H9 (cell line): ENCODE data around the gene RXRB. TPM values are rescaled to one million over a fixed set of nuclear protein-coding genes. Genes with fewer than 3 reads are reported as not detected.

ENCODE experiments used
- DNase-seq: peaks from one replicate; pipeline ENCODE4 v3.0.0-alpha.2; 2017
- H2AFZ ChIP-seq: one replicate; pipeline ENCODE4 v1.6.1; 2013; ENCODE audit warnings: mild to moderate bottlenecking, low read length, control low read depth, moderate library complexity
- H2AK5ac ChIP-seq: 2 replicates; pipeline ENCODE4 v1.6.1; 2013; ENCODE audit warnings: low read length, control low read depth, mixed read lengths; ENCODE audit not compliant: insufficient read length
- H2BK120ac ChIP-seq: one replicate; pipeline ENCODE4 v1.6.1; 2013; ENCODE audit warnings: low read depth, mild to moderate bottlenecking, low read length, control low read depth, inconsistent platforms; ENCODE audit not compliant: poor library complexity, severe bottlenecking
- H2BK12ac ChIP-seq: 2 replicates; pipeline ENCODE4 v1.6.1; 2013; ENCODE audit warnings: low read length, control low read depth, mixed read lengths, low read depth; ENCODE audit not compliant: insufficient read length
- H2BK15ac ChIP-seq: 2 replicates; pipeline ENCODE4 v1.6.1; 2013; ENCODE audit warnings: low read depth, low read length, control low read depth
- H2BK20ac ChIP-seq: one replicate; pipeline ENCODE4 v1.6.1; 2013; ENCODE audit warnings: low read depth, mild to moderate bottlenecking, low read length, control low read depth, inconsistent platforms; ENCODE audit not compliant: poor library complexity, severe bottlenecking
- H2BK5ac ChIP-seq: 2 replicates; pipeline ENCODE4 v1.6.1; 2013; ENCODE audit warnings: low read length, control low read depth, mixed read lengths; ENCODE audit not compliant: insufficient read length
- H3K14ac ChIP-seq: 2 replicates; pipeline ENCODE4 v1.6.1; 2013; ENCODE audit warnings: low read length, control low read depth; ENCODE audit not compliant: insufficient read depth
- H3K18ac ChIP-seq: 2 replicates; pipeline ENCODE4 v1.6.1; 2013; ENCODE audit warnings: low read depth, mild to moderate bottlenecking, mixed read lengths, low read length, control low read depth; ENCODE audit not compliant: insufficient read length
- H3K23ac ChIP-seq: 2 replicates; pipeline ENCODE4 v1.6.1; 2013; ENCODE audit warnings: low read length, control low read depth, mixed read lengths, low read depth; ENCODE audit not compliant: insufficient read length
- H3K23me2 ChIP-seq: 2 replicates; pipeline ENCODE4 v1.6.1; 2013; ENCODE audit warnings: low read depth, mild to moderate bottlenecking, mixed read lengths, low read length, control low read depth; ENCODE audit not compliant: insufficient read length, poor library complexity, severe bottlenecking
- H3K27ac ChIP-seq: 2 replicates; pipeline ENCODE4 v1.5.1; 2013; ENCODE audit warnings: low read length, control low read depth, mixed read lengths, low read depth; ENCODE audit not compliant: insufficient read length
- H3K27me3 ChIP-seq: 2 replicates; pipeline ENCODE4 v1.6.1; 2013; ENCODE audit warnings: low read length, control low read depth, inconsistent platforms; ENCODE audit not compliant: insufficient read depth
- H3K4ac ChIP-seq: 2 replicates; pipeline ENCODE4 v1.6.1; 2013; ENCODE audit warnings: low read depth, mild to moderate bottlenecking, control low read depth, inconsistent platforms, low read length, moderate library complexity
- H3K4me1 ChIP-seq: 2 replicates; pipeline ENCODE4 v1.6.1; 2013; ENCODE audit warnings: low read length, control low read depth, inconsistent platforms; ENCODE audit not compliant: insufficient read depth
- H3K4me2 ChIP-seq: 2 replicates; pipeline ENCODE4 v1.6.1; 2013; ENCODE audit warnings: low read length, control low read depth, mixed read lengths; ENCODE audit not compliant: insufficient read length, insufficient read depth
- H3K56ac ChIP-seq: 2 replicates; pipeline ENCODE4 v1.6.1; 2013; ENCODE audit warnings: low read depth, mild to moderate bottlenecking, mixed read lengths, low read length, control low read depth; ENCODE audit not compliant: insufficient read length
- H3K79me1 ChIP-seq: 2 replicates; pipeline ENCODE4 v1.6.1; 2013; ENCODE audit warnings: low read depth, mild to moderate bottlenecking, moderate library complexity, low read length, control low read depth, inconsistent platforms; ENCODE audit not compliant: insufficient read depth, poor library complexity, severe bottlenecking
- H3K79me2 ChIP-seq: 2 replicates; pipeline ENCODE4 v1.6.1; 2013; ENCODE audit warnings: low read length, control low read depth, inconsistent platforms; ENCODE audit not compliant: insufficient read depth
- H3K9ac ChIP-seq: 2 replicates; pipeline ENCODE4 v1.6.1; 2013; ENCODE audit warnings: low read length, control low read depth, mixed read lengths; ENCODE audit not compliant: insufficient read length; ENCODE audit errors: extremely low read depth
- H3K9me3 ChIP-seq: one replicate; pipeline ENCODE4 v1.6.1; 2013; ENCODE audit warnings: low read depth, low read length, inconsistent platforms; ENCODE audit not compliant: control insufficient read depth
- H3T11ph ChIP-seq: one replicate; pipeline ENCODE4 v1.6.1; 2013; ENCODE audit warnings: mild to moderate bottlenecking, low read length, control low read depth, inconsistent platforms
- H4K20me1 ChIP-seq: one replicate; pipeline ENCODE4 v1.6.1; 2013; ENCODE audit not compliant: control insufficient read depth, insufficient read length, insufficient read depth
- H4K5ac ChIP-seq: 2 replicates; pipeline ENCODE4 v1.6.1; 2013; ENCODE audit warnings: low read depth, mild to moderate bottlenecking, mixed read lengths, low read length, control low read depth; ENCODE audit not compliant: insufficient read length
- H4K8ac ChIP-seq: replicated peaks from 2 replicates; pipeline ENCODE4 v1.6.1; 2013; ENCODE audit warnings: low read length, control low read depth, mixed read lengths, low read depth; ENCODE audit not compliant: insufficient read length
- H4K91ac ChIP-seq: 2 replicates; pipeline ENCODE4 v1.6.1; 2013; ENCODE audit warnings: low read depth, mild to moderate bottlenecking, moderate library complexity, mixed read lengths, low read length, control low read depth; ENCODE audit not compliant: insufficient read length
- H3K27ac Mint-ChIP-seq, 3 experiments: 2 replicates in 2 of 3; 3 replicates in 1 of 3; pipeline ENCODE4 v1.8.0; 2020 to 2021; ENCODE audit warnings: mixed read lengths in 3 of 3, mild to moderate bottlenecking in 1 of 3, moderate library complexity in 1 of 3
- H3K27me3 Mint-ChIP-seq: 2 replicates; pipeline ENCODE4 v1.8.0; 2021; ENCODE audit warnings: low read depth, mild to moderate bottlenecking, moderate library complexity, mixed read lengths
- H3K36me3 Mint-ChIP-seq, 3 experiments: 2 replicates in 2 of 3; 3 replicates in 1 of 3; pipeline ENCODE4 v1.8.0; 2020 to 2021; ENCODE audit warnings: low read depth in 3 of 3, mixed read lengths in 3 of 3; ENCODE audit not compliant: insufficient read depth in 1 of 3
- H3K4me1 Mint-ChIP-seq, 2 experiments: 2 replicates each; pipeline ENCODE4 v1.8.0; 2020; ENCODE audit warnings: mixed read lengths in 2 of 2
- H3K4me3 Mint-ChIP-seq, 2 experiments: 2 replicates in 1 of 2; 3 replicates in 1 of 2; pipeline ENCODE4 v1.8.0; 2020 to 2021; ENCODE audit warnings: mild to moderate bottlenecking in 2 of 2, mixed read lengths in 2 of 2, moderate library complexity in 1 of 2
- H3K9me3 Mint-ChIP-seq, 2 experiments: 2 replicates in 1 of 2; 3 replicates in 1 of 2; pipeline ENCODE4 v1.8.0; 2020; ENCODE audit warnings: mild to moderate bottlenecking in 2 of 2, mixed read lengths in 2 of 2, moderate library complexity in 1 of 2
- WGBS: extraction: QIAGEN DNeasy Blood & Tissue Kit; methylation state at CpG from one replicate; pipeline ENCODE4 v1.1.7; 2013; ENCODE audit warnings: missing lambda C conversion rate, low lambda C conversion rate, mixed read lengths; ENCODE audit not compliant: insufficient read length; ENCODE audit errors: extremely low coverage; 5-methylcytosine and 5-hydroxymethylcytosine counted together
- total RNA-seq: library from RNA; stranded (reverse); gene quantifications from 2 replicates; pipeline ENCODE4 v1.2.1, GENCODE V29; 2021
- TF ChIP-seq, protein P1 (sequence below): fragments of 200-600 bp; sonication (generic); conservative IDR thresholded peaks from 3 replicates; pipeline ENCODE4 v1.8.0; 2021; ENCODE audit warnings: antibody characterized with exemption, mild to moderate bottlenecking

The RXRB gene
- total RNA-seq, 1 experiment from 2014 or later = 14.8 TPM

DNA sequence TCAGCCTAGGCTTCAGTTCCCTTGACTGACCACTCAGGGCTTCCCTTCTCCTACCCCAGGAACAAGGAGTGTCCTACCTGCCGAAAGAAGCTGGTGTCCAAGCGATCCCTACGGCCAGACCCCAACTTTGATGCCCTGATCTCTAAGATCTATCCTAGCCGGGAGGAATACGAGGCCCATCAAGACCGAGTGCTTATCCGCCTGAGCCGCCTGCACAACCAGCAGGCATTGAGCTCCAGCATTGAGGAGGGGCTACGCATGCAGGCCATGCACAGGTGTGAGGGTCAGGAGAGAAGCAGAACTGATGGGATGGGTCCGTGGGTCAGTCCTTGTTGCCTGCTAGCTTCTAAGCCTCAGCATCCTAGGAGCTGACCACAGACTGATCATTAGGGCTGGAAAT lies 9.4 kb upstream of the RXRB start:
- Histone ChIP-seq H3K4me1 (peaks cover 6% of the 10 kb centered on the region; the same call in 1 of the 2 replicates), H3T11ph (no peak overlapping the region), H3K27ac (no peak overlapping the region), H4K8ac (no peak overlapping the region), H3K4me2 (no peak overlapping the region), H2AK5ac (no peak overlapping the region), H3K9ac (no peak overlapping the region), H2BK120ac (no peak overlapping the region), H3K23me2 (peaks cover 27% of the 10 kb centered on the region), H4K91ac (no peak overlapping the region), H2BK12ac (no peak overlapping the region), H4K5ac (no peak overlapping the region), H2BK5ac (no peak overlapping the region), H3K79me1 (no peaks in the 10 kb centered on the region), H2AFZ (no peak overlapping the region), H3K27me3 (peaks cover 43% of the 10 kb centered on the region), H3K4ac (no peak overlapping the region), H3K23ac (no peak overlapping the region), H3K79me2 (no peaks in the 10 kb centered on the region), H4K20me1 (peaks cover 3% of the 10 kb centered on the region), H3K14ac (no peak overlapping the region), H3K18ac (no peak overlapping the region), H2BK15ac (no peak overlapping the region), H3K56ac (no peak overlapping the region), H2BK20ac (no peak overlapping the region), H3K9me3 (no peaks in the 10 kb centered on the region)
- TF ChIP-seq, protein P1, sequence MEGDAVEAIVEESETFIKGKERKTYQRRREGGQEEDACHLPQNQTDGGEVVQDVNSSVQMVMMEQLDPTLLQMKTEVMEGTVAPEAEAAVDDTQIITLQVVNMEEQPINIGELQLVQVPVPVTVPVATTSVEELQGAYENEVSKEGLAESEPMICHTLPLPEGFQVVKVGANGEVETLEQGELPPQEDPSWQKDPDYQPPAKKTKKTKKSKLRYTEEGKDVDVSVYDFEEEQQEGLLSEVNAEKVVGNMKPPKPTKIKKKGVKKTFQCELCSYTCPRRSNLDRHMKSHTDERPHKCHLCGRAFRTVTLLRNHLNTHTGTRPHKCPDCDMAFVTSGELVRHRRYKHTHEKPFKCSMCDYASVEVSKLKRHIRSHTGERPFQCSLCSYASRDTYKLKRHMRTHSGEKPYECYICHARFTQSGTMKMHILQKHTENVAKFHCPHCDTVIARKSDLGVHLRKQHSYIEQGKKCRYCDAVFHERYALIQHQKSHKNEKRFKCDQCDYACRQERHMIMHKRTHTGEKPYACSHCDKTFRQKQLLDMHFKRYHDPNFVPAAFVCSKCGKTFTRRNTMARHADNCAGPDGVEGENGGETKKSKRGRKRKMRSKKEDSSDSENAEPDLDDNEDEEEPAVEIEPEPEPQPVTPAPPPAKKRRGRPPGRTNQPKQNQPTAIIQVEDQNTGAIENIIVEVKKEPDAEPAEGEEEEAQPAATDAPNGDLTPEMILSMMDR = no peak
- H3K4me3 Mint-ChIP-seq = peak overlapping the region in 1 of 2 experiments; percentile 95; a peak in 2 of 5 replicates
- H3K36me3 Mint-ChIP-seq = peaks cover 7 to 24% (median 16%) of the 10 kb centered on the region in 3 experiments; a peak in 6 of 7 replicates
- no peak for DNase-seq
- no peak overlapping the region; a peak in 1 of 7 replicates for H3K27ac Mint-ChIP-seq
- H3K9me3 Mint-ChIP-seq = no peaks in the 10 kb centered on the region; a peak in 1 of 5 replicates
- H3K27me3 Mint-ChIP-seq = peaks cover 82% of the 10 kb centered on the region
- WGBS = no CpG with 5 or more reads among the region's 10 CpGs
- H3K4me1 Mint-ChIP-seq = peaks cover 47 to 58% of the 10 kb centered on the region in 2 experiments
